DMS153 treated with DMSO at 0.1 percent for 48 hours (cell line): ENCODE measurements around the gene SPDYE18.
"Not testable (repeated sequence)": the region's sequence is repeated elsewhere in the genome, so short reads cannot be mapped to it uniquely, and the experiment has no call there.

Experiments used
- DNase-seq: peaks from one replicate; lab custom pipeline; 2025; ENCODE audit not compliant: unreplicated experiment; lab: John Stamatoyannopoulos, UW

Gene SPDYE18

DNA sequence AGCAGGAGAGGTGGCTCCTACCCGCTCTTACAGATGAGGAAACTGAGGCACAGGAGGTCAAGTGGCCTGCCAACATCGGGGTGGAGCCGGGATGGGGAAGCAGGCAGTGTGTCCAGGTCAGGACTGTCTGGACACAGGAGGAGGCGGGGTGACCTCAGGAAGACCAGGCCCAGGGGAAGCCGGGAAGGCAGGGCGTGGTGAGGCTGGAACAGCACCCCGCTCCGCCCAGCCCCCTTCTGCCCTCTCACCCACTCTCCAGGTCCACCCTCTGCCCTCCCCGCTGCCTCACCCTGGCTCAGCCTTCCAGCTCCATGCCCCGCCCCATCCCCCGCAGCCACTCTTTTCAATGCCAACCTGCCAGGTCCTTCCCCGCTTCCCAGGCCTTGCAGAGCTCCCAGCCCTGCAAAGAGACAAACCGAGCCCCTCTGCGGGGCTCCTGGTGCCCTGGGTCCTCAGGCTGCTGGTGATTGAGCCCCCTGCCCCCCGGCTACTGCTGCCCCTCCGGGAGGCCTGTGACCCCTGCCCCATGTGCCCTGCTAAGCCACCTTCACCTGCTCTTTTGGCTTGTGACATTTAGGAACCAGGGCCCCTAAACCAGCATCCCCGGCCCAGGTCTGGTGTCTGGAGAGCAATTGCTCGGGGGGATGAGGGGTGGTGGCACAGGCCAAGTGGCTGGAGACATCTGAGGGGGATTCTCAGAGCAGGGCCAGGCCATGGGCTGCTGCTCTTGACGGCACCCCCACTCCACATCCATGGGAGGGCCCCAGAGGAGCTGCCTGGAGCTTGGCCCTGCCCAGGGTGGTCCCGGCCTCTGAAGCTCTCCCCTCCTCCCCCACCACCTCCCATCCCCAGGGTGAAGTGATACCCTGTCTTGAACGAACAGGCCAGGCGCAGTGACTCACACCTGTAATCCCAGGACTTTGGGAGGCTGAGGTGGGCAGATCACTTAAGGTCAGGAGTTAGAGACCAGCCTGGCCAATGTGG, 55.9 kb downstream of the SPDYE18 start:
- DNase-seq: not testable (repeated sequence)

DNA sequence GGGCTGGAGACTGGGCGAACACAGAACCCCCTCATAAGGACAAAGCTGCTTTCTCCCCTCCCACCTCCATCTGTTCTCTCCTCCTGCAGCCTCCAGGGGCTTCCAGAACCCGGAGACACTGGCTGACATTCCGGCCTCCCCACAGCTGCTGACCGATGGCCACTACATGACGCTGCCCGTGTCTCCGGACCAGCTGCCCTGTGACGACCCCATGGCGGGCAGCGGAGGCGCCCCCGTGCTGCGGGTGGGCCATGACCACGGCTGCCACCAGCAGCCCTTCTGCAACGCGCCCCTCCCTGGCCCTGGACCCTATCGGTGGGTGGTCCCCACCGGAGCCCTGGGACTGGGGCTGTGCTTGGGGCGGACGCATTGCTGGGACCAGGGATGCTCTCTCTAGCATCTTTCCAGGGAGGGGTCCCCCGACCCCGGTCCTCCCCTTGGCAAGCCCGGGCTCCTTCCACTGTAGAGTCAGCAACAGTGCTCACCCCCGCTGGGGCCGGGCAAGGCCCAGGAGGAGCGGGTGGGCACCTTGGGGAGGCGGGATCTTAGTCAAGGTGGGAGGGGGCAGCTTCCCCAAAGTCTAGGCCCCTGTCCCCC, 56.8 kb downstream of the SPDYE18 start:
- DNase-seq: not testable (repeated sequence)

- DNase-seq: not testable (repeated sequence)
Observed at GRCh38 chr7:77004151-77004550, 58.2 kb downstream of the SPDYE18 start.

DNA sequence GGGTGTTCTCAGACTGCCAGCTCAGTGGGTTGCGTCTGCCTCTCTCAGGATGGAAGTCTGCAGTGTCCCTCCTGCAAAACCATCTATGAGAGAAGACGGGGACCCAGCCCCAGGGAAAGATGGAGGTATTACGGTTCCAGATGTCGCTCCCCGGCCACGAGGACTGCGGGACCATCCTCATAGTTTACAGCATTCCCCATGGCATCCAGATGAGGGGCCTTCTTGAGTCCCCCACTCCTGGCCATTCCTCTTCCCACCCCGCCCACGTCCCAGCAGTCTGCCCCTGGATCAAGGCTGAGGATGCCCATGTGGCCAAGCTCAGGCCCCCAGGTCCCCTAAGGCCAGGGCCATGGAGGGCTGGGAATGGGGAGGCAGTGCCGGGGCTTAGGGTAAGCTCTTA, 59.1 kb downstream of the SPDYE18 start:
- DNase-seq: not testable (repeated sequence)

- DNase-seq: not testable (repeated sequence)
Observed at GRCh38 chr7:77002678-77003233, 59.6 kb downstream of the SPDYE18 start.

DNA sequence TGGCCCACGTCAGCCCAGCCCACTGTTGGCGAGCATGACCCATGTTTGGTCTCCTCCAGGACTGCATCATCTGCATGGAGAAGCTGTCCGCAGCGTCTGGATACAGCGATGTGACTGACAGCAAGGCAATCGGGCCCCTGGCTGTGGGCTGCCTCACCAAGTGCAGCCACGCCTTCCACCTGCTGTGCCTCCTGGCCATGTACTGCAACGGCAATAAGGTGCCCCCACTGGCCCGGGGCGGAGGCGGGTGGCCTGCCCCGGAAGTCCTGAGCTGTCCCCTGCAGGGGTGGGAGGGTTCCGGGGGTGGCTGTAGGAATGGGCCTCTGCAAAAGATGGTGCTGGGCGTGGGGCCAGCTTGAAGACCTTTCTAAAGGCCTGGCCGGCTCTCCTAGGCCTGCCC, 60.3 kb downstream of the SPDYE18 start:
- DNase-seq: not testable (repeated sequence)
